Raji (cell line): ENCODE results near the gene GNPTAB.

Experiments
- POLR2A ChIP-seq: IDR thresholded peaks from 2 replicates; pipeline ENCODE4 v1.6.1; 2011; ENCODE audit warnings: low read depth, low read length, control low read depth; ENCODE audit not compliant: insufficient read depth

Gene GNPTAB

DNA sequence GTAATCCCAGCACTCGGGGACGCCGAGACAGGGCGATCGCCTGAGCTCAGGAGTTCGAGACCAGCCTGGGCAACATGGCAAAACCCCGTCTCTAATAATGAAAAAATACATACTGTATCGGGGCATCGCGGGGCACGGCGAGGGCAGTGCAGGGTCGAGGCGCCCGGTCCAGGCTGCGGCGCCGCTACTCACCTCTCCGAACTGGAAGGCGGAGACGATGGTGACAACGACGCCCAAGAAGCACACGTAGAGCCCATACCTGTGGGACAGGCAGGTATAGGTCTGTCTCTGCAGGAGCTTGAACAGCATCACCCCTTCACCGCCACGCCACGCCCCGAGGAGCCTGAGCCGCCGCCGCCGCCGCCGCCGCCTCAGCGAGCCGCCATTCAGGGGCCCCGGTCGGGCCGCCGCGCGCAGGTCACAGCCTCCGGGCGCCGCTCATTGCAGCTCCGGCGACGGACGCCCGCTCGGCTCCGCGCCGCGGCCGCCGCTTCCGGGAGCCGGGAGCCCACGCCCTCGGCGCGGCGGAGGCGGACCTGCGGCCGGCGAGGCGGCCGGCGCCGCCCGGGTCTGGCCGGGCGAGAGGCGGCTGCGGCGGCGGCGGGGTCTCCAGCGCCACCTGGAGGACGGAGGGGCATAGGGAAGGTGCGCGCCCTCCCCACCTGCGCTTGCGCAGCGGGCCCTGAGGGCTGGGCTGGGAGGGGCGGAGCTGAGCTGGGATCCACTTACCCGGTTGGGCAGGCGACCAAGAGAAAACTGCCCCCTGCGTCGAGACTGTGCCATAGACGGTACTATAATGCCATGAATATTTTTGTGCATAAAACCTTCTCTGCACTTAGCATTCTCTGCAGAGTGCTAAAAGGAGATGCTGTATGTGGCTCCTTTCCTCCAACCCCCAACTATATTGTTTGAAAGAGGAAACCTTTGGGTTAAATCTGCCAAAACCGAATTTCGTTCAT lies at the start of gene GNPTAB:
TSS of gene GNPTAB (minus strand) at position 593 of the 959 bp plus-strand sequence. CDS start at position 309, 284 bp downstream.
- peak; percentile 66 for TF ChIP-seq POLR2A

DNA sequence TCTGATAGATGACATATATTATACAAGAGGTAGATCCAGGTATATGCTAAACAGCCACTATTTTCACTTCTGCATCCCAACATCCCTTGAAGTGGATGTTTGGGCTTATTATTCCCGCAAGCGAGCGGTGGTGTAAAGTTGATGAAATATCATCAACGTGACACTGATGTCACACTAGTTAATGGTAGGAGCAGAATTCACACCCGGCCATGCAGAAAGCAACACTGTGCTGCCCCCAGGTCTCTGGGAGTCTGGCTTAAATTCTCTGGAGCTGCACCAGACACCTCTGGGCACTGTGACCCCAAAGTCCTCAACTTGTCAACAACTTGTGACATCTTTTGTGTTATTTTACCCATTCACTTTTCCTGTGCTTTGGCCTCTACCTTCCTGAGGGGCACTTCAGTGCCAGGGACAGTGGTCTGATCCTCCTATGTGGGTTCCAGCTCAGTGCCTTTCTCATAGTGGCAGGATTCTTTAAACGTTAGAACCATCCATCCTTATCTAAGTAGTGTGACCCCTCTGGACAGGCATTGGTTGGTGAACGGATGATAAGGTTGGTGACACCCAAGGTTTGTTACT lies 47.6 kb upstream of the GNPTAB start:
- TF ChIP-seq POLR2A: no peak

DNA sequence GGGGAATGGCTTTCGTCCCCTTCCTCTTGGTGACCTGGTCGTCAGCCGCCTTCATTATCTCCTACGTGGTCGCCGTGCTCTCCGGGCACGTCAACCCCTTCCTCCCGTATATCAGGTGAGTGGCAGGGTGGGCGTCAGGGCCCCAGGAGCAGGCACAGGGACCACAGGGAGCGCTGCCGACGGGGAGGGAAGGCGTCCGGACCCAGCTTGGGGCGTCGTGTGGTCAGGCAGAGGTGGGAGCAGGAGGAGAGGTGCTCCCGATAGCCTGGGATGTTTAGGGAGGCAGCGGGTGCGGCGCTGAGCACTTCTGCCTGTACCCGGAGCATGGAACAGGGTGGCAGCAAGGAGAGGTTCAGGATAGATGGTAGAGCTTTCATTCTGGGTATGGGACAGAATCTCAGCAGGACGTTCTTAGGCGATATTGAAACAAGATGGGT lies 47.1 kb upstream of the GNPTAB start:
- TF ChIP-seq POLR2A: no peak

DNA sequence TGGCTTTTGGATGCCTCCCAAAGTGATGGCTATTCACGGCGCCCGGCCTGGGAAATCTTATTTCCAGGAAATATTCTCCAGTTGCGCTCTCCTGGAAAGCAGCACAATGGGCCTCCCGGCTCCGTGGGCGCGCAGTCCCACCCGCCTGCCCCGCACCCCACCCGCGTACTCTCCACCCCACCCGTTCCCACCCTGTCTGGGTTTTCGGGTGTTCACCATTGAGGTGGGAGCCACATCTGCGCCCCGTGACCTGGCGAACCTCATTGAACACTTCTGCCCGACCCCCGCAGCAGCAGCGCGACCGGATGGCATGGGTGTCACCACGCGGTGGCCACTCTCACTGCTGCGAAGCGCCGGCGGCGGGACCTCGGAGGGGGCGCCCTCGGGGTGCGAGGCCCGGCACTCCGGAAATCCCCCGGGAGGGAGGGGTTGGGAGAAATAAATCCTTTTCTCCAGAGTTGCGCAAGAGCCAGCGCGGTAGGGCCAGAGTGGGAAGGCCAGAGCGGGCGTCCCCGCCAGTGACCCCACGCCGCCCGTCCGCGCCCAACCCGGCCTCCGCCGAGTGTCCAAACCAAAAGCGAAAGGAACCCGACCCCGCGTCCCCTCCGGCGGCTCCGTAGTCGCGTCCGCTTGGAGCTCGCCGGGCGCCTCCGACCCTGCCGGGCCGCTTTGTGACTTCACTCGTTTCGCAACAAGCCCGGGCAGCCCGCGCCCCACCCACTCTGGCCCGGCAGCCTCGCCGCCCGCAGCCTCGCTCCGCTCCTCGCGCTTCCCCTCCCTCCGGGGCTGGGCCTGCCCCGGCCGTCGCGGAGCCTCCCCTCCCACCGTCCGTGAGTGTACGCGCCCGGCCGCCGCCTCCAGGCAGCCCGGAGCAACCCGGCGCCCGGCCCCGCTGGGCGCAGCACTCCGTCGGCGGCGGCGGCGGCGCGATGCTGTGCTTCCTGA lies 46.4 kb upstream of the GNPTAB start, which contains the start of gene DRAM1:
TSS of gene DRAM1 (plus strand) at position 720 of the 945 bp plus-strand sequence. CDS start at position 930, 210 bp downstream.
- TF ChIP-seq POLR2A: no peak

DNA sequence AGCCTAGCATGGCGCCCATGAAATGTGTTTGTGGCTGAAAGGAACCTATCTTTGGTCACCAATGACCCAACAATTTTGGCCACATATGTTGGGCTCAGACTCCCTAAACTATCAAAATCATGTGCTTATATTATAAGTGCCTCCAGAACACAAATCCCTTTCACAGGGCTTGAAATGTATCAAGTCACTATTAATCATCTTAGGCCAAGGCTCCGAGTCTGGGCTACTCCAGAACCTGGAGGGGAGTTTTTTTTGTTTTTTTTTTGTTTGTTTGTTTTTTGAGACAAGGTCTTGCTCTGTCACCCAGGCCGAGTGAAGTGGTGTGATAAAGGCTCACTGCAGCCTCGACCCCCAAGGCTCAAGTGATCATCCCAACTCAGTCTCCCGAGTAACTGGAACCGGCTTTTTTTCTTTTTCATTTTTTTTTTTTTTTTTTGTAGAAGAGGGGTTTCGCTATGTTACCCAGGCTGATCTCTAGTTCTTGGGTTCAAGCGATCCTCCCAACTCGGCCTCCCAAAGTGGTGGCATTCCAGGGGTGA lies 45.6 kb upstream of the GNPTAB start:
- TF ChIP-seq POLR2A: no peak

DNA sequence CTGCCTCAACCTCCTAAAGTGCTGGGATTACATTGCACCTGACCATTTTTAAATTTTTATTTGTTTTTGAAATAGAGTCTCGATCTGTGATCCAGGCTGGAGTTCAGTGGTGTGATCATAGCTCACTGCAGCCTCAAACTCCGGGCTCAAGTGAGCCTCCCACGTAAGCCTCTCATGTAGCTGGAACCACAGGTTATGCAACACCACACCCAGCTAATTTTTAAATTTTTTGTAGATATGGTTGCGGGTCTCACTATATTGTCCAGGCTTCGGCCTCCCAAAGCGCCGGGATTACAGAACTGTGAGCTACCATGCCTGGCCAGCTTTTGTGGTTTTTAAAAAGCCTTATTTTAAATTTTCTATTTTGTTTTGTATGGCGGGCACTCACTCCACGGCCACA lies 44.4 kb upstream of the GNPTAB start:
- no peak for TF ChIP-seq POLR2A

DNA sequence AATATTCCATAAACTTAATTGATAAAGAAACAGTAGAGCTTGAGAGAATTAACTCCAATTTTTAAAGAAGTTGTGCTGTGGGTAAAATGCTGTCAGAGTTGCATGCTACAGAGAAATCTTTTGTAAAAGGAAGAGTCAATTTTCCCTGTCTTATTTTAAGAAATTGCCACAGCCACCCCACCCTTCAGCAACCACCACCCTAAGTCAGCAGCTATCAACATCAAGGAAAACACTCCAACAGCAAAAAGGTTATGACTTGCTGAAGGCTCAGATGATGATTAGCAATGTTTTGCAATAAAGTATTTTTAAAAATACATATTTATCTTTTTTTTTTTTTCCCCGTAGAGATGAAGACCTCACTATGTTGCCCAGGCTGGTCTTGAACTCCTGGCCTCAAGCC lies 40.2 kb upstream of the GNPTAB start:
- no peak for TF ChIP-seq POLR2A

DNA sequence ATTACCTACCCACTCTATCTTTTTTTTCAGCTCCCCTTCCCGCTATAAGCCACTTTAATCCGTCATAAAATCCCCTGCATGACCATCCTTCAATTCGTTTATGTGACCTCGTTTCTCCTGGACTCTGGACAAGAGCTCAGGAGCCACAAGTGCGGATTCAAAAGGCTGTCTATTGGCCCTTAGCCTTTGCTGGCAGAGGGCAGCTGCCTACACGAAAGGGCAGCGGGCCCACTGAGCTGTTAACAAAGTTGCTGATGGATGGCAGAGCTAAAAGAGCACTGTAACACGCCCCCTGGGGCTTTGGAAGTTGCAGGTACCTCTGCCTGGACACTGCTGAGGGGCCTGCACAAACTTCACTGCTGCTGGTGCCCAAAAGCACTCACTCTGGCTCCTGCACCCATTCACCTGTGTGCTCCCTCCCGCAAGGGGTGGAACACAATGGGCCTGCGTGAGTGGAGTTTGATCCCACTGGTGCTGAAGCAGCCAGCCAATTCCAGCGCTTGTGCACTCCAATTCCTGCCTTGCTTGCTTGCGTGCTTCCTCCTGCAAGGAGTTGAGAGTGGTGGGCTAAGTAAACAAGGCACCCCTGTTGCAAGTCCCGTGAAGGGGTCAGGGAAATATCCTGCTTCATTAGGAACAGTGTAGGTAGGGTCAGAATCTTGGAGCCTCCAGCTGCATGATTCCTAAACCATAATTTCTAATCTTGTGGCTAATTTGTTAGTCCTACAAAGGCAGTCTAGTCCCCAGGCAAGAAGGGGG lies 36.0 kb upstream of the GNPTAB start:
- no peak for TF ChIP-seq POLR2A

DNA sequence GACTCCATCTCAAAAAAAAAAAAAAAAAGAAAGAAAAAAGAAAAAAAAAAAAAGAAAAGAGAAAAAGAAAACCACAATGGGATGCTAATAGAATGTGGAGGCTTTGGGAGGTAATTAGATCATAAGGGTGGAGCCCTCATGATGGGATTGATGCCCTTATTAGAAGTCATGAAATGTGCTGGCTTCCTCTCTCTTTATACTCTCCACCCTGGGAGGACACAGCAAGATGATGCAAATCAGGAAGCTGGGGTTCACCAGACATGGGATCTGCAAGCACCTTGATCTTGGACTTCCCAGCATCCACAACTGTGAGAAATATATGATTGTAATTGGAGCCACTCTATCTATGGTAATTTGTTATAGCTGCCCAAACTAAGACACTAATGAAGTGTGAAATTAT lies 33.2 kb upstream of the GNPTAB start:
- TF ChIP-seq POLR2A: no peak

DNA sequence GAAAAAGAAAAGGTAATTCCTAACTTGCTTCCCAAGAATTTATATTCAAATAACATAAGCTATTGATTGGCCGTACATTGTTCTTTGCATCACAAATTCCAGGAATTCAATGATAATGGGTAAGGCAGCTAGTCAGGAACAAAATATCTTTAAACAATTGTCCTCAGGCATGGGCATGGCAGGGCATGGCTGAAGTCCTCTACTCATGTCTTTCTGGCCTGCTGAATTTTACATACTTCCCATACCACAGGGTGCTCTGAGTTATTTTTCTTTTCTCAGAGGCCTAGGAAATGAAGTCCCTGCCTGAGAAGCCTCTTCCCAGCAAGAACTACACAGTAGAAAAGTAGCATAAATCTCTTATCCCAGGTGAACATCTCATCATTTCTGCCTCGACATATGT lies 31.5 kb upstream of the GNPTAB start:
- TF ChIP-seq POLR2A: no peak

DNA sequence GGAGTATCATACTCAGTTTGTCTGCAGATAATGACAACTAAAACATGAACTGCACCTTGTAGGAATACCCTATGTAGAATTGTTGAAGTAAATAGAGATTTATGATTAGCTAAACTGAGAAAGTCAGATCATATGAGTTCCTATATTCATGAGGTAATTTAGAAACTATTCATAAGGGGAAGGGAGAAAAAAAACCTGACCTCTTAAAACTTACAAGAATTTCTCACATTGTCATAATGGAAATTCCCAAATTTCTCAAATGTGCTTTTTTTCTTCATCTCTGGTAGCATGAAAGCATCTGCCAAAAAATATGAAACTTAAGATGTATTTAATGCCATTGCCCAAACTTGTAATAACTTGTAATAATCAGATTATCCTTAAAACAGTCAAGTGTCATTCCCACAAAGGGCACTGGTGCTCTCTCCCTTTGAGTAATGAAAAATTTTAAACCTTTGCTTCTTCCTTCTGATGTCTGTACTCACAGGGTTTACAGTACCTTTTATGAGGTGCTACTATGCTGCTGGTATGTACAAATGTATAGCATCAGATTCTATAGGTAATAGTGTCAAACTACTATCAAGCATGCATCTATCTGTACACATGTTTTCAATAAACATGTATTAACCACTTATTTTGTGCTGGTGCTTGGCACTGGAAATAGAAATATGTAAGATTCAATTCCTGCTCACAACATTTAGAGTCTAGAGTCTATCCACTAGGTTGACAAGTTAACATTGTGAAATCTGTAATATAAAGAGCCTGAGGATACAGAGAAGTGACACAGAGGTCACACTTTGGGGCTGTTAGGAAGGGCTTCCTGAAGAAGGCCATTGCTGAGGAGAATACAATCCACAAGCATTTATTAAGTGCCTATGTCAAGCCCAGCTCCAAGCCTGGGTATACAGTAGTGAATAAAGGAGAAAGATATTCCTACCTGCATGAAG lies 29.2 kb upstream of the GNPTAB start:
- no peak for TF ChIP-seq POLR2A

DNA sequence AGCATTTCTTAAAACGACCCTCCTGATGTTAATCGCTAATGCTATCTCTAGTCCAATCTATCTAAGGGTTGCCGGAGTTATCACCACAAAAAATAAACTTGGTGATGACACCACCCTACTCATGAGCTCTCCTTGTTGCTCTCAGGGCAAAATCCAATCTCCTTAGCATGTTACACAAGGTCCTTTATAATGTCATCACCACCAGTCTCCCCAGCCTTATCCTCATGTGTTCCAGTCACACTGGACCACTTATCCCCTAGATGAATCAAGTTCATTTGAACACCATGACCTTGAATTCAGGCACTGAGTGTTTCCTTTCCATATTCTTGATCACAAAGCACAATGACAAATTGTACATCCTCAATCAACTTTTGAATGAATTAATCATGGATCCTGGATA lies 27.6 kb upstream of the GNPTAB start:
- TF ChIP-seq POLR2A: no peak

DNA sequence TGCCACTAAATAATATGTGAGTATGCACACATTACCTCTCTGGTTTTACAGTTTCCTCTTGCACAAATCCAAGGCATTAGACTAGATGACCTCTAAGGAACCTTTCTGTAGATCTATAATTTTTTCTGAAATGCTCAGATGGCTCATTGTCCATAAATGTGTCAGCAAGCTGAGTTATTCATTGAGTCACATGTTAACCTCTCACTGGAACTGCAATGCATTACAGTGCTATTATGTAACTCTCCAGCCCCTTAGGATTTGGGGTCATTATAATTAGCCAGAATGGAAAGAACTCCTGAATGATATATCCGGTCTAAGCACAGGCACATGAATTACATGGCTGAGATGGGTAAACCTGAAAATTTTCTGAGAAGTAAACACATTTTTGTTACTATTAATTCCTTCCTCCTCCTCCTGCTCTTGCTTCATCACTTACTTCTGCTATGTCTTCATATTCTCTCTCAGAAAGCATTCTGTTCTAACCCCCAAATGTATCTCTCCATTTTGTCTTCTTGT lies 26.3 kb upstream of the GNPTAB start:
- TF ChIP-seq POLR2A: no peak
